ENCODE results near the gene TSHZ2. TPM values are rescaled to one million over a fixed set of nuclear protein-coding genes. Genes with fewer than 3 reads are reported as not detected.

Gene TSHZ2
- total and polyA plus RNA-seq, 2 of the 4 experiments (the other 2 are of a cell fraction) = under 0.01 to 0.02 TPM

- dilution Hi-C loops (cut with HindIII; ENCODE audit: low sequenced_read_pairs, unreplicated experiment) = no loop called here
- Histone ChIP-seq H3K9me3 (ENCODE audit: control insufficient read depth, insufficient read depth, low read length) (no peaks in the 10 kb centered on the region; the same call in 1 of the 2 replicates), H2BK20ac (ENCODE audit: low read depth, low read length) (no peak overlapping the region), H3K4me2 (ENCODE audit: low read depth, low read length) (no peak overlapping the region), H2AK9ac (replicated peaks; ENCODE audit: low read depth, low read length, poor library complexity) (no peak overlapping the region), H3K56ac (ENCODE audit: extremely low read depth, insufficient read depth, low read length) (no peak overlapping the region), H3K27ac (ENCODE audit: insufficient read depth, low read length) (no peak overlapping the region), H2AK5ac (ENCODE audit: low read depth, low read length) (no peak overlapping the region), H3K36me3 (ENCODE audit: control insufficient read depth, insufficient read depth, low read length) (no peaks in the 10 kb centered on the region), H3K27me3 (ENCODE audit: control insufficient read depth, insufficient read depth, low read length) (no peaks in the 10 kb centered on the region), H3K9me1 (ENCODE audit: insufficient read depth, low read length) (no peaks in the 10 kb centered on the region), H3K9ac (ENCODE audit: low read depth, low read length) (no peak overlapping the region), H2BK5ac (ENCODE audit: low read depth, low read length, poor library complexity, severe bottlenecking) (no peak overlapping the region), H3K23ac (ENCODE audit: low read depth, low read length) (no peak overlapping the region), H3K79me1 (ENCODE audit: low read depth in 1 of 2, low read length in 2 of 2) (no peaks in the 10 kb centered on the region), H4K5ac (ENCODE audit: low read depth, low read length) (no peak overlapping the region), H4K91ac (ENCODE audit: insufficient read depth, low read depth, low read length) (no peak overlapping the region), H4K8ac (ENCODE audit: low read depth in 2 of 2, low read length in 2 of 2) (no peak overlapping the region), H2BK15ac (ENCODE audit: low read depth, low read length) (no peak overlapping the region), H3K4me3 (ENCODE audit: insufficient read depth, low read depth, low read length) (no peak overlapping the region), H2AFZ (replicated peaks; ENCODE audit: low read length, poor library complexity) (no peak overlapping the region), H2BK120ac (ENCODE audit: low read depth, low read length) (no peak overlapping the region), H4K20me1 (ENCODE audit: insufficient read depth, low read length) (no peaks in the 10 kb centered on the region), H3K4ac (ENCODE audit: low read depth, low read length) (no peak overlapping the region), H3K18ac (ENCODE audit: low read depth, low read length) (no peak overlapping the region), H3K4me1 (ENCODE audit: control insufficient read depth, insufficient read depth, low read length) (no peaks in the 10 kb centered on the region), H3K14ac (replicated peaks; ENCODE audit: low read depth, low read length) (no peak overlapping the region)
- WGBS, 2 experiments (ENCODE audit: extremely low coverage in 2 of 2, insufficient read length in 1 of 2) = no CpG with 5 or more reads among the region's 3 CpGs
- ChIA-PET POLR2A (ENCODE audit: unreplicated experiment) (no interaction called here), CTCF (interaction anchor here (0.6 kb wide), 1 partner anchor 976 kb away, joined by 4 read pairs; no protein-coding TSS in a partner anchor)
- DNase-seq (no peak), ATAC-seq (ENCODE audit: low read depth) (no peak)
- no TSS peak for BruUV-seq (replicated peaks)
- in situ Hi-C loops (cut with MboI; ENCODE audit: low sequenced_read_pairs) = no loop called here
- TF ChIP-seq NFE2L2 (IDR thresholded peaks at IDR 0.05; ENCODE audit: low read depth, low read length) = no peak
- intact Hi-C loops (cut with micrococcal nuclease) = no loop called here
Observed at GRCh38 chr20:52963131-52963530, 9.0 kb upstream of the TSHZ2 start.

Data from IMR-90 (cell line).